ENCODE data around the gene STRIT1.
"Not testable (repeated sequence)": the region's sequence is repeated elsewhere in the genome, so short reads cannot be mapped to it uniquely, and the experiment has no call there.

The STRIT1 gene

GRCh38 chr3:155313300-155313699, 19.8 kb upstream of the STRIT1 start:
- DNase-seq (ENCODE audit: low read depth in 2 of 2), result no peak

- DNase-seq (ENCODE audit: low read depth in 2 of 2), result no peak
Observed at GRCh38 chr3:155312781-155313180, 19.3 kb upstream of the STRIT1 start.

DNA sequence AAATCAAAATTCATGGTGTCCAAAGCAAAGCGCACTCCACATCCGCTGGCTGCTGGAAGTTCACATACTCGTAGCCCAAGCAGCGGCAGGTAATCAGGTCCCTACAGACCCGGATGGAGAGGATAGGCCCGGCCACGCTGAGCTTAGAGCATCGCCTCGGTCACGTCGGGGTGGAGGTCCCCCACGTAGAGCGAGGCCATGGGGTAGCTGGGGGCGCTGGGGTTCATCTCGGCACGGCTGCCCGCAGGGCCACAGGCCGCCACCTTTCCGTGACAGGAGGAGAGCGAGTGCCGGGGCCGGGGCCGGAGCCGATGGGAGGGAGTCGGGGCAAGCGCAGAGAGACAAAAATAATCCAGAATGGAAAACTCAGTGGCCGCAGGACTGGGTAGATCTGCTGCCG, 16.1 kb upstream of the STRIT1 start:
- no peak for DNase-seq (ENCODE audit: low read depth in 2 of 2)

- no peak for DNase-seq (ENCODE audit: low read depth in 2 of 2)
Observed at GRCh38 chr3:155308831-155309230, 15.3 kb upstream of the STRIT1 start.

DNA sequence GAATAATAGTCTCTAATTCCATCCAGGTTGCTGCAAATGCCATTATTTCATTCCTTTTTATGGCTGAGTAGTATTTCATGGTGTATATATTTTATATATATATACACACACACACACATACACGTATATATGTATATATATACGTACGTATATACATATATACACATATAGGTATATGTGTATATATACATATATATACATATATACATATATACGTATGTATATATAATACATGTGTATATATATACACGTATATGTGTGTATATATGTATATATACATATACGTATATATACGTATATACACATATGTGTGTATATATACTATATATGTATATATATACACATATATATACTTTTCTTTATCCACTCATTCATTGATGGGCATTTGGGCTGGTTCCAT, 13.7 kb upstream of the STRIT1 start:
- no peak for DNase-seq (ENCODE audit: low read depth in 2 of 2)

GRCh38 chr3:155304394-155304793, 10.9 kb upstream of the STRIT1 start:
- DNase-seq (ENCODE audit: low read depth in 2 of 2), result no peak

DNA sequence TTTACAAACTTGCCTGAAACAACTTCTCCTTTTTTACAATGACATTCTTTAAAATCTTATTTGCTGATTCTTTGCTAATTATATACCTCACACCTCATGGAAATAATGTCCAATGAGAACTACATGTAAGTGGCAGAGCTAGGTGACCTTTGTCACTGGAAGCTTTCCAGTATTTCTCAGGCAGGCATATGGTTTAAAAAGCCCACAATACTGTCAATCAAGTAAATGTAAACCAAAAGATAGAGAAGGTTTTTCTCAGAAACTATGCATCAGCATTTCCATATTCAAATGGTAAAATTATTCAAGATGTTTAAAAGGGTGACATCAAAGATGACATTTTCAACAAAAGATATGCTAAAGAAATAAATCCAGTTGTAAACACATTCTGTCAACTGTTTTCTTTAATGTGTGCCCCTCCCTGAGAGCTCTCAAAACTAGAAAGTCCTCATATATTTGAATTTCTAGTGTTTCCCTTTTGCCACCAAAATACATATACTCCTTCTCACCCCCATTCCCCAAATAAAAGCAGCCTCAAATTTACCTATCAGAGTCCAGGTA, 10.1 kb upstream of the STRIT1 start:
- no peak for DNase-seq (ENCODE audit: low read depth in 2 of 2)

GRCh38 chr3:155302891-155303290, 9.4 kb upstream of the STRIT1 start:
- DNase-seq (ENCODE audit: low read depth in 2 of 2), result no peak

DNA sequence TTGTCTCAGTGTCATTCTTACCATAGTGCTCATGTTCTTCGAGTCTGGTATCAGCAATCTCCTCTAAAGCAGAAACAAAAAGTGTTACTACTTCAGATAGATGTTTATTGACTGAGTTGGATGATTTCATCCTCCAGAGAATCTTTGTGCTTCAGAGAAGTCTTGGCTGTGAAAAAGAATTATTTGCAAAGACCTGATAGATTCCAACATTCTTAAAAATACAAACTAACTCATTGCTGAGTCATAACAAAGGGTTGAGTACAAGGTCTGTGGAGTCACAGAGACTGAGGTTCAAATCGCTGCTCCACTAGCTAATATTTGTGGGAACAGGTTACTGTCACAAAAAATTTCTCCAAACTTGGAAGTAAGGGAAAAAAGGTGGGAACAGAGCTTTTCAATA, 9.0 kb upstream of the STRIT1 start:
- DNase-seq (ENCODE audit: low read depth in 2 of 2), result no peak

DNA sequence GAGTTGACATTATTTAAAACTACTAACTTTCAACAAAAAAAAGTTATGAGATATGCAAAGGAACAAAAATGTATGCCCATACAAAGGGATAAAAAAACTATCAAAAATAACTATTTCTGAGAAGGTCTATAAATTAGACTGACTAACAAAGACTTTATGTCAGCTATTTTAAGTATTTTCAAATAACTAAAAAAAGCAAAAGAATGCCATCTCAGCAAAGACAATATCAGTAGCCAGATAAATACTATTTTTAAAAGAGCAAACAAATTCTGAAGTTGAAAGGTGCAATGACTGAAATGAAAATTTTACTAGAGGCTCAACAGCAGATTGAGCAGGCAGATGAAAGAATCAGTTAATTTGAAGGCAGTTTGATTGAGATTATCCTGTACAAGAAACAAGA, 3.6 kb upstream of the STRIT1 start:
- DNase-seq (ENCODE audit: low read depth in 2 of 2), result no peak

- no peak for DNase-seq (ENCODE audit: low read depth in 2 of 2)
Observed at GRCh38 chr3:155296413-155296812, 2.9 kb upstream of the STRIT1 start.

DNA sequence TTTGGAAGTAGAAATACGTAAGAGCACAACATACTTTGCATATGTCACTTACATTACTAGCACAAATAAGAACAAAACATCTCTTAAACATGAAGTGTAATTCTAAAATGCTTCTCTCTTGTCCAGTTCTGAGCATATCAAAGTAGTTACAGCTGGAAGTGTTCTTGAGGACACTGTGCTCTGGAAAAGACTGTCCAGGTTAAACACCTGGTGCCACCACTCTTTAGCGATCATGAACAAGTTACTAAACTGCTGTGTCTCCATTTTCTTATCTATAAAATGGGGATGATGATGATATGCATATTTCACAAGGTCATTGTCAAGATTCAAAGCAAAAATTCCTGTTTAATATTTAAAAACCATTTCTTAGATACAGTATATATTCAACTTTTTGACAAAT, 790 bp downstream of the STRIT1 start:
- no peak for DNase-seq (ENCODE audit: low read depth in 2 of 2)

DNA sequence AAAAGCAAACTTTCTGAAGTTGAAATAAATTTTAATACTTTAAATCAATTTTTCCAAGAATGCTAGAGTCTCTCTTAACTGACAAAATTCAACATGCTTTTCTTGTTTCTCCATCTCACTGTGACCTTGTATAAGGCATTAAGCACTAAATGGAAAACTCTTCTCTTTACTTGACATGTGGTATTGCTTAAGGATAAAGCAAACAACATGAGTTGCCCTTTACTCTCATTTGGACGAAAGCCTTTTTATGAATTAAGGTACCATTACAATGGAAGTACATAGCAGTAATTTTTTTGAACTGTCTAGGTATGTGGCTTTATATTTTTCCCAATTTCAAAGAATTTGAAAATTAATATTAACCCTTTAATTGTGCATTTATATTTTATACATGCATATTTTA, 1.4 kb downstream of the STRIT1 start:
- DNase-seq (ENCODE audit: low read depth in 2 of 2), result no peak

- DNase-seq (ENCODE audit: low read depth in 2 of 2), result no peak
Observed at GRCh38 chr3:155286736-155287135, 6.7 kb downstream of the STRIT1 start.

DNA sequence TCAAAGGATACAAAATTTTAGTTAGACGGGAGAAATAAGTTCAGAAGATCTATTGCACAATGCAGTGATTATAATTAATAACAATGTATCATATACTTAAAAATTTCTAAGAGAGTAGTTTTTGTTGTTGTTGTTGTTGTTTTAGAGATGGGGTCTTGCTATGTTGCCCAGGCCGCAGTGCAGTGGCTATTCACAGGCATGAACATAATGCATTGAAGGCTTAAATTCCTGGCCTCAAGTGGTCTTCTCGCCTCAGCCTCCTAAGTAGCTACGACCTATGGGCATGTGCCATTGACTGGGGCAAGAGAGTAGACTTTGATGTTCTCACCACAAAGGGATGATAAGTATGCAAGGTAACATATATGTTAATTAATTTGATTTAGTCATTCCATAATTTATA, 7.5 kb downstream of the STRIT1 start:
- no peak for DNase-seq (ENCODE audit: low read depth in 2 of 2)

DNA sequence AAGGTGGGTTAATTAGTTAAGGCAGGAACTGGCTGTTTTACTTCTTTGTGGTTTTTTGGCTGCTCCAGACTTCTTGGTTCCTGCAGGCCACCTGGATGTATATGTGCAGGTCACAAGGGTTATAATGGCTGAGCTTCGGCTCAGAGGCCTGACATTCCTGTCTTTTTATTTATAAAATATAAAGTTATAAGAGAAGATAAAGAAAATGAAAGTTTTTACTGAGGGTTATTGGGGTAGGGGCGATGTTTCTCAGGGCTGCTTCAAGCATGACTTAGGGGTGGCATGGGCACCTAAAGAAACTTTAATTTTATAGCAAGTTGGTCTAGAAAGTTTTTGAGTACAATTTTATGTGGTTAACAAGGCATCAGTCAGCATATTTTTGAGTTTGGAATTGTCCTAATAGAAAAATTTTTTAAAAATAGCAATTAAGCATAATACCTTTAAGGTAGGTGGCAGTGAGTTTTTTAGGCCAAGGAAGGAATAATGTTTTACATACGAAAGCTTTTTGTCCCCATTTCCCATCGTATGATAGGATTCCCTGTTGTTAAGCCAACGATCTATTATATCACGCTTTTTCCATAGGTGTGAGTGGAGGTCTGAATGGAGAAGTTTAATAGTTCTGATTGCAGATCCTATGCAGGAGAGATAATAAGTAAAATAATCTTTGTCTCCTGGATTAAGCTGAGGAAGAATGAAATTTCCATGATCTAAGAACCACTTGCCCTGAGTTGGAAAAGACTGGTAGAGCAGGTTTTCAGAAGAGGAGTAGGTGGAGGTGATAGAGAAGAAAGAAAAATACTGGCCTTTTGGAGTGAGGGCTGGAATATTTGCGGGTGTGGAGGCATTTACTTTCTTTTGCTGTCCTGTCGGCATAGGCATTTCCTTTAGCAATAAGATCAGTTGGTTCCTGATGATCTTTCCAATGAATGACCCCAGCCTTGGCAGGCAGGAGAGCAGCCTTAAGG, 10.1 kb downstream of the STRIT1 start:
- no peak for DNase-seq (ENCODE audit: low read depth in 2 of 2)

GRCh38 chr3:155282385-155283091, 10.9 kb downstream of the STRIT1 start:
- no peak for DNase-seq (ENCODE audit: low read depth in 2 of 2)

GRCh38 chr3:155281912-155282311, 11.6 kb downstream of the STRIT1 start:
- DNase-seq (ENCODE audit: low read depth in 2 of 2), result no peak

- not testable (repeated sequence) for DNase-seq (ENCODE audit: low read depth in 2 of 2)
Observed at GRCh38 chr3:155276089-155276488, 17.4 kb downstream of the STRIT1 start.

- not testable (repeated sequence) for DNase-seq (ENCODE audit: low read depth in 2 of 2)
Observed at GRCh38 chr3:155275159-155275754, 18.2 kb downstream of the STRIT1 start.

DNA sequence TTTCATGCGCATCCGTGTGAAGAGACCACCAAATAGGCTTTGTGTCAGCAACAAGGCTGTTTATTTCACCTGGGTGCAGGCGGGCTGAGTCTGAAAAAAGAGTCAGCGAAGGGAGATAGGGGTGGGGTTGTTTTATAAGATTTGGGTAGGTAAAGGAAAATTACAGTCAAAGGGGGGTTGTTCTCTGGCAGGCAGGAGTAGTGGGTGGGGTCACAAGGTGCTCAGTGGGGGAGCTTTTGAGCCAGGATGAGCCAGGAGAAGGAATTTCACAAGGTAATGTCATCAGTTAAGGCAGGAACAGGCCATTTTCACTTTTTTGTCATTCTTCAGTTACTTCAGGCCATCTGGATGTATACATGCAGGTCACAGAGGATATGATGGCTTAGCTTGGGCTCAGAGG, 19.0 kb downstream of the STRIT1 start:
- DNase-seq (ENCODE audit: low read depth in 2 of 2), result not testable (repeated sequence)

DNA sequence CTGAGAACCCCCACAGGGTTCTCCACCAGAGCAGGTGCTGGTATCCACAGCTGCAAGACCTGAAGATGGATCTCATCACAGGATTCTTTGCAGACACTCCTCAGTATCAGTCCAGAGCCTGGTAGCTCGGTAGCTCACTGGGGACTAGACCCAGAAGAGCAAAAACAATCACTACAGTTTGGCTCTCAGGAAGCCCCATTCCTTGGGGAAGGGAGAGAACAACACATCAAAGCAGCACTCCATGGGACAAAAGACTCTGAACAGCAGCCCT, 22.2 kb downstream of the STRIT1 start:
- DNase-seq (ENCODE audit: low read depth in 2 of 2), result no peak
